H1 (cell line): ENCODE measurements around the gene DIPK2A. TPM values are rescaled to one million over a fixed set of nuclear protein-coding genes. Genes with fewer than 3 reads are reported as not detected.

ENCODE experiments used
- CTCF ChIA-PET: fragments of 300-600 bp; sonication (Branson Sonifier 250); formaldehyde crosslinking; loops from one replicate; lab custom pipeline; 2021; ENCODE audit not compliant: partially characterized antibody; lab: Charles Lee
- POLR2A ChIA-PET: fragments of 300-600 bp; sonication (Branson Sonifier 250); formaldehyde crosslinking; loops from one replicate; lab custom pipeline; 2021; ENCODE audit warnings: inconsistent platforms; ENCODE audit not compliant: partially characterized antibody; lab: Charles Lee
- DNase-seq, 2 experiments: peaks; one replicate each; pipeline versions ENCODE4 v3.0.0 to v3.0.0-alpha.2; 2010 to 2022; ENCODE audit warnings: low spot score in 2 of 2, low read depth in 1 of 2, mixed read lengths in 1 of 2
- FAIRE-seq: peaks from 2 replicates; lab custom pipeline; 2011; peaks lifted over from hg19 to GRCh38; lab: Jason Lieb, UNC
- H2AFZ ChIP-seq: 2 replicates; pipeline ENCODE4 v1.8.1; 2012; ENCODE audit warnings: low read length, inconsistent platforms
- H2AK5ac ChIP-seq: 2 replicates; pipeline ENCODE4 v1.6.1; 2013; ENCODE audit warnings: low read depth, low read length
- H2BK120ac ChIP-seq: replicated peaks from 2 replicates; pipeline ENCODE3; 2013; ENCODE audit warnings: low read depth, low read length, inconsistent platforms
- H2BK12ac ChIP-seq: 2 replicates; pipeline ENCODE4 v1.6.1; 2013; ENCODE audit warnings: low read depth, low read length
- H2BK15ac ChIP-seq: 2 replicates; pipeline ENCODE4 v1.6.1; 2013; ENCODE audit warnings: low read length
- H2BK20ac ChIP-seq: 2 replicates; pipeline ENCODE4 v1.6.1; 2013; ENCODE audit warnings: low read length
- H2BK5ac ChIP-seq: 2 replicates; pipeline ENCODE4 v1.6.1; 2013; ENCODE audit warnings: low read depth, low read length
- H3K14ac ChIP-seq: 2 replicates; pipeline ENCODE4 v1.6.1; 2013; ENCODE audit warnings: inconsistent platforms; ENCODE audit not compliant: insufficient read length
- H3K18ac ChIP-seq: 2 replicates; pipeline ENCODE4 v1.6.1; 2013; ENCODE audit warnings: low read length; ENCODE audit errors: extremely low read depth
- H3K23ac ChIP-seq: 2 replicates; pipeline ENCODE4 v1.6.1; 2013; ENCODE audit warnings: inconsistent platforms; ENCODE audit not compliant: insufficient read length
- H3K23me2 ChIP-seq: 2 replicates; pipeline ENCODE4 v1.6.1; 2013; ENCODE audit warnings: low read depth, low read length
- H3K27ac ChIP-seq: 2 replicates; pipeline ENCODE4 v1.6.1; 2011; ENCODE audit warnings: low read depth, low read length, inconsistent platforms
- H3K27me3 ChIP-seq, 4 experiments: replicated peaks in 1 of 4; 1 replicate in 1 of 4; 2 replicates in 3 of 4; pipeline versions ENCODE4 v1.6.1 to v1.8.1; 2011 to 2013; ENCODE audit warnings: low read length in 3 of 4, mild to moderate bottlenecking in 3 of 4, inconsistent platforms in 2 of 4, mixed read lengths in 2 of 4, moderate library complexity in 1 of 4; ENCODE audit not compliant: control insufficient read depth in 3 of 4, insufficient read depth in 3 of 4; ENCODE audit errors: extremely low read depth in 1 of 4
- H3K36me3 ChIP-seq, 4 experiments: 2 replicates each; pipeline versions ENCODE4 v1.6.1 to v1.8.1; 2011 to 2013; ENCODE audit warnings: mild to moderate bottlenecking in 4 of 4, low read length in 3 of 4, moderate library complexity in 2 of 4, control low read depth in 1 of 4, inconsistent platforms in 1 of 4; ENCODE audit not compliant: insufficient read depth in 4 of 4, control insufficient read depth in 2 of 4
- H3K4ac ChIP-seq: replicated peaks from 2 replicates; pipeline ENCODE3; 2013; ENCODE audit warnings: low read length, low read depth, mixed read lengths, inconsistent platforms; ENCODE audit not compliant: insufficient read length
- H3K4me1 ChIP-seq, 4 experiments: replicated peaks in 1 of 4; 1 replicate in 1 of 4; 2 replicates in 3 of 4; pipeline versions ENCODE4 v1.6.1 to v1.8.1; 2011 to 2013; ENCODE audit warnings: low read length in 3 of 4, inconsistent platforms in 2 of 4, mixed read lengths in 1 of 4; ENCODE audit not compliant: insufficient read depth in 4 of 4, control insufficient read depth in 3 of 4
- H3K4me2 ChIP-seq, 2 experiments: 2 replicates each; pipeline versions ENCODE4 v1.6.1 to v1.8.1; 2011 to 2013; ENCODE audit warnings: low read depth in 2 of 2, low read length in 2 of 2, control low read depth in 1 of 2, inconsistent platforms in 1 of 2, mild to moderate bottlenecking in 1 of 2; ENCODE audit not compliant: insufficient read depth in 1 of 2
- H3K4me3 ChIP-seq, 4 experiments: fragments of 200-600, 300-600 bp in 1 of 4; sonication (generic), shearing (Covaris generic), sonication (Bioruptor Twin) in 1 of 4; 2 replicates each; pipeline versions ENCODE4 v1.5.1 to v1.8.1; 2011 to 2016; ENCODE audit warnings: low read length in 4 of 4, low read depth in 3 of 4, control low read depth in 2 of 4, inconsistent platforms in 2 of 4, mild to moderate bottlenecking in 2 of 4, mixed read lengths in 1 of 4, moderate library complexity in 1 of 4; ENCODE audit not compliant: insufficient read depth in 2 of 4; ENCODE audit errors: extremely low read depth in 1 of 4
- H3K56ac ChIP-seq: replicated peaks from 2 replicates; pipeline ENCODE3; 2013; ENCODE audit warnings: low read depth, mild to moderate bottlenecking, mixed read lengths, low read length, inconsistent platforms; ENCODE audit not compliant: insufficient read length
- H3K79me1 ChIP-seq: 2 replicates; pipeline ENCODE4 v1.6.1; 2013; ENCODE audit warnings: low read depth, low read length, control low read depth
- H3K79me2 ChIP-seq, 2 experiments: 2 replicates each; pipeline versions ENCODE4 v1.6.1 to v1.8.1; 2012 to 2013; ENCODE audit warnings: low read length in 2 of 2, mild to moderate bottlenecking in 2 of 2, inconsistent platforms in 1 of 2; ENCODE audit not compliant: insufficient read depth in 2 of 2, control insufficient read depth in 1 of 2
- H3K9ac ChIP-seq, 4 experiments: replicated peaks in 1 of 4; 1 replicate in 1 of 4; 2 replicates in 3 of 4; pipeline versions ENCODE4 v1.6.1 to v1.8.1; 2011 to 2013; ENCODE audit warnings: low read depth in 3 of 4, low read length in 3 of 4, control low read depth in 2 of 4, mild to moderate bottlenecking in 2 of 4, moderate library complexity in 2 of 4, inconsistent platforms in 1 of 4; ENCODE audit errors: extremely low read depth in 1 of 4
- H3K9me3 ChIP-seq, 2 experiments: 2 replicates each; pipeline versions ENCODE4 v1.6.1 to v1.8.1; 2012 to 2013; ENCODE audit warnings: mild to moderate bottlenecking in 2 of 2, moderate library complexity in 2 of 2, control low read depth in 1 of 2, inconsistent platforms in 1 of 2, low read depth in 1 of 2, low read length in 1 of 2, mixed read lengths in 1 of 2; ENCODE audit not compliant: insufficient read depth in 2 of 2
- H4K20me1 ChIP-seq, 2 experiments: replicated peaks in 1 of 2; 2 replicates each; pipeline versions ENCODE3 to v1.8.1; 2011 to 2013; ENCODE audit warnings: inconsistent platforms in 2 of 2, low read length in 2 of 2, mild to moderate bottlenecking in 1 of 2; ENCODE audit not compliant: insufficient read depth in 2 of 2, control insufficient read depth in 1 of 2
- H4K5ac ChIP-seq: 2 replicates; pipeline ENCODE4 v1.6.1; 2013; ENCODE audit warnings: low read length, low read depth, mixed read lengths, inconsistent platforms; ENCODE audit not compliant: insufficient read length
- H4K8ac ChIP-seq: 2 replicates; pipeline ENCODE4 v1.8.0; 2013; ENCODE audit warnings: mild to moderate bottlenecking, moderate library complexity, low read length, inconsistent platforms; ENCODE audit not compliant: insufficient read depth; ENCODE audit errors: extremely low read depth
- H4K91ac ChIP-seq: replicated peaks from 2 replicates; pipeline ENCODE3; 2013; ENCODE audit warnings: low read length, mixed read lengths, inconsistent platforms; ENCODE audit not compliant: insufficient read length
- NANOG ChIP-seq: IDR thresholded peaks from 2 replicates; pipeline ENCODE4 v1.6.1; 2011; ENCODE audit warnings: low read length, low read depth, mild to moderate bottlenecking, inconsistent platforms; ENCODE audit not compliant: insufficient read depth, poor library complexity, severe bottlenecking
- SP2 ChIP-seq: IDR thresholded peaks from 2 replicates; pipeline ENCODE4 v1.6.1; 2012; ENCODE audit warnings: mild to moderate bottlenecking, low read length, inconsistent platforms
- SRF ChIP-seq: IDR thresholded peaks from 2 replicates; pipeline ENCODE4 v1.6.1; 2011; ENCODE audit warnings: mild to moderate bottlenecking, low read depth, low read length, moderate library complexity
- WGBS, 2 experiments: shearing (Covaris generic) in 1 of 2; methylation state at CpG; one replicate each; pipeline versions ENCODE4 v1.1.6 to v1.1.7; 2013 to 2015; ENCODE audit warnings: low lambda C conversion rate in 2 of 2, mixed read lengths in 2 of 2, inconsistent platforms in 1 of 2, low coverage in 1 of 2, missing lambda C conversion rate in 1 of 2; ENCODE audit not compliant: insufficient replicate concordance in 2 of 2, insufficient coverage in 1 of 2, insufficient read length in 1 of 2; ENCODE audit errors: extremely low coverage in 1 of 2, missing lambda C conversion rate in 1 of 2; 5-methylcytosine and 5-hydroxymethylcytosine counted together
- polyA plus RNA-seq, 7 experiments: library from polyadenylated mRNA; depleted of rRNA in 3 of 7; stranded (reverse) in 5 of 7; unstranded in 2 of 7; fragments of >200 nt in 5 of 7; fragments of 200-250 nt in 2 of 7; gene quantifications; 1 replicate in 5 of 7; 2 replicates in 1 of 7; 4 replicates in 1 of 7; pipeline versions ENCODE4 v1.2.1 to v1.2.3, GENCODE V29; 2011 to 2013; ENCODE audit warnings: missing spikeins in 2 of 7, mixed read lengths in 2 of 7
- total RNA-seq: library from RNA; stranded (reverse); fragmentation: NEBNext Ultra II Directional; extraction: Animal tissue kit (Norgen Biotek cat#: 25700); gene quantifications from 2 replicates; pipeline ENCODE4 v1.2.1, GENCODE V29; 2021

Gene DIPK2A
- total and polyA plus RNA-seq, 2 of the 8 experiments (the other 6 are each of a cell fraction or from before 2014, with no cell fraction given) = 18.4 to 28.7 TPM

DNA sequence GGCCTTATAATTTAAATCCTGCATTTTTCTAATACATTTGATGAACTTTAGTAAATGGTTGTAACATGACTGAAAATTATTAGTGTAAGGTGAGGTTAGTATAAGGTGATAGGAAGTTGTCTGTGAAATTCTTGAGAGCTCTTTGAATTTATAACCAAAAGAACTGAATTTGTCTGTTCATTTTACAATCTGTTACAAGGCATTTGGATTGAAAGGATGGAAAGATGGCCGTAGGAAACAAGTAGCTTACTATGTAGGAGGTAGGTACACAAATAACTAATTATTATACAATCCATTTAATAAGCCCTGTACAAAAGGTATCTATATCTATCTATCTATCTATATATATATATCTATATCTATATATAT, 6.6 kb downstream of the DIPK2A start:
- TF ChIP-seq SP2 = no peak
- TF ChIP-seq NANOG = no peak
- no peak for TF ChIP-seq SRF
- POLR2A ChIA-PET = no interaction called here
- FAIRE-seq = no peak

More for the DNA sequence above, 6.6 kb downstream of the DIPK2A start:
- 82% methylated on average over 1 of the region's 1 CpG; no CpG with 5 or more reads in 1 of the 2 experiments for WGBS, 2 experiments
- Histone ChIP-seq H3K4me3 (no peak overlapping the region), H2BK5ac (no peak overlapping the region), H2BK12ac (no peak overlapping the region), H3K4ac (no peak overlapping the region), H3K56ac (no peak overlapping the region), H2BK15ac (no peak overlapping the region), H3K27me3 (no peaks in the 10 kb centered on the region), H3K4me2 (no peak overlapping the region), H2AFZ (no peak overlapping the region), H3K23ac (no peak overlapping the region), H3K14ac (no peak overlapping the region), H3K9me3 (no peaks in the 10 kb centered on the region), H3K9ac (no peak overlapping the region), H4K8ac (no peak overlapping the region), H4K91ac (no peak overlapping the region), H3K4me1 (peaks cover 0 to 4% (median 0%) of the 10 kb centered on the region in 4 experiments; a peak in 3 of 7 replicates), H4K5ac (no peak overlapping the region), H4K20me1 (peaks cover 2 to 6% of the 10 kb centered on the region in 2 experiments), H3K23me2 (peaks cover 6% of the 10 kb centered on the region), H3K18ac (no peak overlapping the region), H3K36me3 (peaks cover 0 to 5% (median 0%) of the 10 kb centered on the region in 4 experiments; a peak in 1 of 8 replicates), H3K27ac (no peak overlapping the region), H2BK120ac (no peak overlapping the region), H3K79me2 (peaks cover 4 to 99% of the 10 kb centered on the region in 2 experiments; a peak in 3 of 4 replicates), H2AK5ac (no peak overlapping the region), H2BK20ac (no peak overlapping the region), H3K79me1 (no peaks in the 10 kb centered on the region)
- CTCF ChIA-PET = interaction anchor here (1.3 to 1.7 kb wide), 2 partner anchors 15 to 121 kb away, joined by 3 read pairs; no protein-coding TSS in a partner anchor
- DNase-seq = no peak
